AG10803 (cell line): ENCODE measurements around the gene SLC5A6.
A peak's percentile ranks its signal among the peaks of the same experiment; 100 is the strongest.

Source experiments
- DNase-seq: peaks from one replicate; pipeline ENCODE4 v3.0.0; 2010; ENCODE audit warnings: low read depth
- H3K4me3 ChIP-seq: 2 replicates; pipeline ENCODE4 v1.5.1; 2011; ENCODE audit warnings: mild to moderate bottlenecking, low read length, control low read depth
- TF ChIP-seq, protein P1 (sequence below): conservative IDR thresholded peaks from 2 replicates; pipeline ENCODE4 v1.5.1; 2011; ENCODE audit warnings: mild to moderate bottlenecking, low read length, control low read depth, inconsistent platforms

Gene SLC5A6

DNA sequence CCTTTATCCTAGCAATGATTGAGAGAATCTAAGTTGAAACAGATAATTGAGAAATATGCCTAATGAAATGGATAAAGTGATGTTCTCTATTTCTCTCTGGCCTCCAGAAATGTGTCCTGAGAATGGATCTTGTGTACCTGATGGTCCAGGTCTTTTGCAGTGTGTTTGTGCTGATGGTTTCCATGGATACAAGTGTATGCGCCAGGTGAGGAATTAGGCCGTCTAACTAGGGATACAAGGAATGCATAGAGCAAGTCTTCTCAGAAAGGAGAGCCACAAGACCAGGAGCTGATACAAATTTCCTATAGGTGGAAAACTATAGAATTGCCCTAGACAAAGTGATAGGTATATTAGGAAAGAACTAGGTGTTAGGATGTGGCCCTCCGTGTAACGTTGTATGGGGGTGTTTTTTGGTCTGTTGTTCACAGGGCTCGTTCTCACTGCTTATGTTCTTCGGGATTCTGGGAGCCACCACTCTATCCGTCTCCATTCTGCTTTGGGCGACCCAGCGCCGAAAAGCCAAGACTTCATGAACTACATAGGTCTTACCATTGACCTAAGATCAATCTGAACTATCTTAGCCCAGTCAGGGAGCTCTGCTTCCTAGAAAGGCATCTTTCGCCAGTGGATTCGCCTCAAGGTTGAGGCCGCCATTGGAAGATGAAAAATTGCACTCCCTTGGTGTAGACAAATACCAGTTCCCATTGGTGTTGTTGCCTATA, 4.5 kb upstream of the SLC5A6 start:
- H3K4me3 ChIP-seq, result peak overlapping the region; percentile 88
- DNase-seq, result no peak
- TF ChIP-seq, protein P1, sequence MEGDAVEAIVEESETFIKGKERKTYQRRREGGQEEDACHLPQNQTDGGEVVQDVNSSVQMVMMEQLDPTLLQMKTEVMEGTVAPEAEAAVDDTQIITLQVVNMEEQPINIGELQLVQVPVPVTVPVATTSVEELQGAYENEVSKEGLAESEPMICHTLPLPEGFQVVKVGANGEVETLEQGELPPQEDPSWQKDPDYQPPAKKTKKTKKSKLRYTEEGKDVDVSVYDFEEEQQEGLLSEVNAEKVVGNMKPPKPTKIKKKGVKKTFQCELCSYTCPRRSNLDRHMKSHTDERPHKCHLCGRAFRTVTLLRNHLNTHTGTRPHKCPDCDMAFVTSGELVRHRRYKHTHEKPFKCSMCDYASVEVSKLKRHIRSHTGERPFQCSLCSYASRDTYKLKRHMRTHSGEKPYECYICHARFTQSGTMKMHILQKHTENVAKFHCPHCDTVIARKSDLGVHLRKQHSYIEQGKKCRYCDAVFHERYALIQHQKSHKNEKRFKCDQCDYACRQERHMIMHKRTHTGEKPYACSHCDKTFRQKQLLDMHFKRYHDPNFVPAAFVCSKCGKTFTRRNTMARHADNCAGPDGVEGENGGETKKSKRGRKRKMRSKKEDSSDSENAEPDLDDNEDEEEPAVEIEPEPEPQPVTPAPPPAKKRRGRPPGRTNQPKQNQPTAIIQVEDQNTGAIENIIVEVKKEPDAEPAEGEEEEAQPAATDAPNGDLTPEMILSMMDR, result no peak

DNA sequence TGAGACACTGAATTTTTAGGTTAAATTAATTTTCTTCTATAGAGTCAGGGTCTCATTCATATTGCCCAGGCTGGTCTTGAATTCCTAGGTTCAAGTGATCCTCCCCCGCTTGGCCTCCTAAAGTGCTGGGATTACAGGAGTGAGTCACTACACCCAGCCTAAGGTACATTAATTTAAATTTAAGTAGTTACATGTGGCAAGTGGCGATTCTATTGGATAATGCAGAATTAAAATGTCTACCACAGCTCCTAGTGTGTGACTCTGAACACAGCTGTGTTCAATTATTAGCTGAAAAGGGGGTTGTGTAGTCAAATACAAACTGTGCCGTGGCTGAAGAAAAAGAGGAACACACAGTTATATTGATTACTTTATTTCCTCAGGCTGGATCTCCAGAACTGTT, 2.9 kb upstream of the SLC5A6 start:
- TF ChIP-seq, protein P1, result no peak
- peak; percentile 50 for DNase-seq
- H3K4me3 ChIP-seq, result no peak overlapping the region

DNA sequence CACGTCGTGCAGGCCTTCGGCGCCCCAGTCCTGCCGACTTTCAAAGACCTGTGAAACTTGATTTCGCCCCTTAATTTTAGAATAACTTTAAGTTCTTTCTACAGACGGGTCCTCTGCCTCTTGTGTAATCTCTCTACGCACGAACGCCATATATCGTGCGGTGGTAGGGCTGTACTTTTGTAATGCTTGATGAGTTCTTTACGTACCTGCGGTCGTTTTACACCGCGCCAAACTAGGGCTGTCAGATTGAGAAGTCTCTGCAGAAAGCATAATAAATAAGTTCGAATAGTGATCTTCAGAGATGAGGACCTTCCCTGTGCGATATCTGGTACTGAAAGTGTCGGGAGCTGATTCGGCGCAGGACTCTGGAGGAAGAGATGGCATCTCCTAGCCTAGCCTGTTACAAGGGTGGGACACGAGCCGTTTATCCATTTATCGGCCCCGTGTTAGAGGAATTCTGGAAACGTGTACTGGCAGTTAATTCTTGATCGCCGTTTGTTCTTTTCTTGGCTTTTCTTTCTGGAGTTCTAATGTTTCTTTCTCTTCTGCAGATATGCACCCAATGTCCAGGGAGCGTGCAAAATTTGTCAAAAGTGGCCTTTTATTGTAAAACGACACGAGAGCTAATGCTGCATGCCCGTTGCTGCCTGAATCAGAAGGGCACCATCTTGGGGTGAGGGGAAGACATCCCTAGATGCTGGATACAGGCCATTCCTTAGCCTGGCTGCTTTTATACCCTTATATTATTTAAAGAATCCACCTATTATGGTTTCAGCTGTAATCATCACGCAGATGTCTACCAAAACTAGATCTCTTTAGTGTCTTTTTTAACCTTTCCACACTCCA, 781 bp upstream of the SLC5A6 start:
- peak overlapping the region; percentile 93 for H3K4me3 ChIP-seq
- peak; percentile 79 for DNase-seq
- TF ChIP-seq, protein P1, result no peak

DNA sequence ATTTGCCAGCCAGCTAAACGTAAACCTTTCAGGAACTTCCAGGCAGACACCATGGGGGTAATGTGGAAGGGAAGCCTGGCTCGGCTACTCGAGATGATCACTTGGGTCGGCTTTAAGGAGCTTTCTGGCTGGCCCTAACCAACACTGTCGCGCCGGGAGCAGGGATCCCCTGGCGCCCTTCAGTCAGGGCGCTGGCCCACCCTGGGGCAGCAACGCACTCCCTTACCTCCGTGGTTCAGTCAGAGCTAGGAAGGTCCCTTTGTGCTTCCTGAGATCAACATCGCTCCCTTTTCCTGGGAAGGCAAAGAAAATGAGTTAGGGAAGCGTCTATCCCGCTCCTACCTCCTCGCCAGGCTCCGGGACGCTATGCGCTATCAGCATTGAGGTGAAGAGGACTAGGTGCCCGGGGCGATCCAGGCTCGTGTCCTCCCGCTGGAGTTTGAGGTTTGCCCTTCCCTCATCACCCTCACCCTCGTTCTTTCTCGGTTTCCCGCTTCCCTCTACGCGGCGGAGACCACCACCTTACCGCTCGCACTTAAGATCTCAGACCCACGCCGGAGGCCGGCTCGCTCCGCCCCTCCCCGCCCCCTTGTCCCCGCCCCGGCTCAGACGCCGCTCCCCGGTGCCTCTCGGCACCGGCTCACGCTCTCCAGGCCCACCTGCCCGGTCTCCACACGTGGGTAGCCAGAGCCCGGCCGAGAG, 676 bp downstream of the SLC5A6 start:
- TF ChIP-seq, protein P1, result no peak

DNA sequence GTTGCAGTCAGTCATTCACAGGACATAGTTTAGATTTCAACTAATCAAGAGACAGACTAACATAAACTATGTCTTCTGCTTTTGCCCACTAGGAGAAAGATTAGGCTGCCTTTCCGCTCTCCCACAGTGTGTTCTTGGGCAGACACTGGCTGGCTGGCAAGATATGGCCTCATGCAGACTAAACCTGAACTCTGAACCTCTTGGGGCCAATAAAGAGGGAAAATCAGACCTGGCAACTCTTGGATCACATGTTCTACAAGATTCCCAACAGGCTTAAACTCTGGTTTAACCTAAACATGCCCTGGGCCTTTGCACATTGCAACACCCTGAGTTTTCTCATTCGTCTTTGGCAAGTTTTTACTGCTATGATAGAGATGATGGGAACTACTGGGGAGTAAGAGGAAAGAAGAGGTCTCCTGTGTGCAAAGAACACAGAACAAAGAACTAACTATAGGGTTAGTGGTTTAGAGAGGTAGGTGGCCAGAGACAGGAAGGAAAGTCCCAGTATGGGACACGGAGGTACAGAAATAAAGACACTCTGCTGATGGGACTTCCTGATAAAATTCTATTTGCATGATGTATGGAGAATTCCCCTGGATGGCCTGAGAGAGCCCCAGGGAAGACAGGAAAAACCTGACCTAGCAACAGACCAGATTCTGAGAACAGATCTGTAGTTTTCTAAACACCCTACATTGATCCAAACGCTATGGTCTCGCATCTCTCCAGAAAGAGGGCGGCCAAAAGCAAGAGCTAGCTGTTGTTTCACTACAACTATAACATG, 2.3 kb downstream of the SLC5A6 start:
- TF ChIP-seq, protein P1, result no peak
- no peak for DNase-seq
- no peak overlapping the region for H3K4me3 ChIP-seq

More for the DNA sequence above, 676 bp downstream of the SLC5A6 start:
- H3K4me3 ChIP-seq, result peak overlapping the region; percentile 93
- DNase-seq, result no peak

DNA sequence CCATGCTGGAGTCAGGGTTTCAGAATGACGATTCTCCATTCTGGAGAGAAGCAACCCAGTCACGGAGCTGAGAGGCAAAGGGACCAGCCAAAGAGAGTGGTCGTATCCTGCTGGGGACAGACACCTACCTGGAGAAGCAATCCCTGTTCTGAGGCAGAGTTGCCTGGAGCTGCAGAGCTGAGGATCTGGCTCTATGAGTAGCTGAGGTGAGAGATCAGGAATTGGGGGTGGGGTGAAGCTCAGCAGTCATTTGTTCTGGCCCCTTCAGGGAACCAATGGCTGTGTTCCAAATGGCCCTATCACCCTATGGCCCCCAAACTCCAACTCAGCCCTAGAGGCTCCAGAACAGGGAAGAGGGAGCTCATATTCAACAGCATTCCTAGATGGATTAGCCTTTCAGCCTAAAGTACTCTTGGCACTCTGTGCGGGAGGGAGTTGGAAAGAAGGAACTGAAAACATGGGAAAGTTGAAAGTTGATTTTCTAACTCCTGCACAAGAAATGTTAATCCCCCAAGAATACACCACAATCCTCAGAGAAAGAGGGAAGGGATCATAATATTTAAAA, 3.5 kb downstream of the SLC5A6 start:
- no peak for DNase-seq
- no peak overlapping the region for H3K4me3 ChIP-seq
- TF ChIP-seq, protein P1, result no peak
